ENCODE data around the gene PNCK.

DNA sequence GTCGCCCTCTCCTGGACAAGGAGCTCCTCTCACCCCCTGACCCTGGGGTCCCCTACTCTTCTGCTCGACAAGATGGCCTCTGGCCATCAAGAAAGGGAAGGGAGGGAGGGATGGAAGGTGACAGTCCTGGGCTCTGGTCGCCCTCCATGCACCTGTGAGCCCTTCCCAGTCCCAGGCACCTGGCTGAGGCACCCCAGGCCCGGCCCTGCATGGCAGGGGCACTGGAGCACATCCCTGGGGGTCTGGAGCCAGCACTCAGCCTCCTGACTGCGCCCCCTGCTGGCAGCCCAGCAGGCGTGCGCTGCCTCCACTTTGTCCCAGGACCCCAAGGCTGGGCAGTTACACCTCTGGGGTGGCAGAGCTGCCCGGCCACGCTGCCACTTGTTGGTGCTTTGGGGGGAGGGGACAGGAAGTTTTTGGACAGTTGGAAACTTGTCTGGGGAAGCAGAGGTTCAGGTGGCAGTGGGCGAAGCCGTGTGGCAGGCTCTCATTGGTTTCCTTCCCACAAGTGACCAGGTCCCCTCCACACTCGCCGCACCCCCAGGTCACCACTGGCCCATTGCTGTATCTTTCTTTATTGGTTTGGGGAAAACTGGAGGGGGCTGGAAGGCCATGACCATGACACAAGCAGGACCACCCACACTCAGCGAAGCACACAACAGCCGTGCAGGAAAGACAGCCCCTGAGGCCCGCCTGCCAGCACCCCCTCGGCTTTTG lies 4.3 kb downstream of the PNCK start:
- TF ChIP-seq EP300 (IDR thresholded peaks at IDR 0.05) = no peak
- TF ChIP-seq, protein P1, sequence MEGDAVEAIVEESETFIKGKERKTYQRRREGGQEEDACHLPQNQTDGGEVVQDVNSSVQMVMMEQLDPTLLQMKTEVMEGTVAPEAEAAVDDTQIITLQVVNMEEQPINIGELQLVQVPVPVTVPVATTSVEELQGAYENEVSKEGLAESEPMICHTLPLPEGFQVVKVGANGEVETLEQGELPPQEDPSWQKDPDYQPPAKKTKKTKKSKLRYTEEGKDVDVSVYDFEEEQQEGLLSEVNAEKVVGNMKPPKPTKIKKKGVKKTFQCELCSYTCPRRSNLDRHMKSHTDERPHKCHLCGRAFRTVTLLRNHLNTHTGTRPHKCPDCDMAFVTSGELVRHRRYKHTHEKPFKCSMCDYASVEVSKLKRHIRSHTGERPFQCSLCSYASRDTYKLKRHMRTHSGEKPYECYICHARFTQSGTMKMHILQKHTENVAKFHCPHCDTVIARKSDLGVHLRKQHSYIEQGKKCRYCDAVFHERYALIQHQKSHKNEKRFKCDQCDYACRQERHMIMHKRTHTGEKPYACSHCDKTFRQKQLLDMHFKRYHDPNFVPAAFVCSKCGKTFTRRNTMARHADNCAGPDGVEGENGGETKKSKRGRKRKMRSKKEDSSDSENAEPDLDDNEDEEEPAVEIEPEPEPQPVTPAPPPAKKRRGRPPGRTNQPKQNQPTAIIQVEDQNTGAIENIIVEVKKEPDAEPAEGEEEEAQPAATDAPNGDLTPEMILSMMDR (IDR thresholded peaks at IDR 0.05) = peak; percentile 57
- no peak for TF ChIP-seq CEBPB (IDR thresholded peaks at IDR 0.05)
- TF ChIP-seq, protein P2, sequence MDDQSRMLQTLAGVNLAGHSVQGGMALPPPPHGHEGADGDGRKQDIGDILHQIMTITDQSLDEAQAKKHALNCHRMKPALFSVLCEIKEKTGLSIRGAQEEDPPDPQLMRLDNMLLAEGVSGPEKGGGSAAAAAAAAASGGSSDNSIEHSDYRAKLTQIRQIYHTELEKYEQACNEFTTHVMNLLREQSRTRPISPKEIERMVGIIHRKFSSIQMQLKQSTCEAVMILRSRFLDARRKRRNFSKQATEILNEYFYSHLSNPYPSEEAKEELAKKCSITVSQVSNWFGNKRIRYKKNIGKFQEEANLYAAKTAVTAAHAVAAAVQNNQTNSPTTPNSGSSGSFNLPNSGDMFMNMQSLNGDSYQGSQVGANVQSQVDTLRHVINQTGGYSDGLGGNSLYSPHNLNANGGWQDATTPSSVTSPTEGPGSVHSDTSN (IDR thresholded peaks at IDR 0.05) = no peak

Measured in A549 (cell line).